Progenitor cell of endocrine pancreas (in vitro differentiated cells): ENCODE measurements around the gene CEP152. TPM values are rescaled to one million over a fixed set of nuclear protein-coding genes. Genes with fewer than 3 reads are reported as not detected.

ENCODE experiments used
- DNase-seq: peaks from one replicate; pipeline ENCODE4 v3.0.0; 2021; ENCODE audit warnings: low spot score; ENCODE audit not compliant: unreplicated experiment
- H3K27ac Mint-ChIP-seq: 2 replicates; pipeline ENCODE4 v1.8.0; 2021; ENCODE audit warnings: mild to moderate bottlenecking, moderate library complexity, mixed read lengths
- H3K27me3 Mint-ChIP-seq: 2 replicates; pipeline ENCODE4 v1.8.0; 2021; ENCODE audit warnings: mixed read lengths
- H3K36me3 Mint-ChIP-seq: 2 replicates; pipeline ENCODE4 v1.8.0; 2022; ENCODE audit warnings: mixed read lengths; ENCODE audit not compliant: insufficient read depth
- H3K4me1 Mint-ChIP-seq: 2 replicates; pipeline ENCODE4 v1.8.0; 2021; ENCODE audit warnings: low read depth, mixed read lengths
- H3K4me3 Mint-ChIP-seq: 2 replicates; pipeline ENCODE4 v1.8.0; 2021; ENCODE audit warnings: low read depth, mild to moderate bottlenecking, moderate library complexity, mixed read lengths
- H3K9me3 Mint-ChIP-seq: 2 replicates; pipeline ENCODE4 v1.8.0; 2021; ENCODE audit warnings: low read depth, mixed read lengths
- total RNA-seq: library from RNA; stranded (reverse); gene quantifications from 2 replicates; pipeline ENCODE4 v1.2.1, GENCODE V29; 2021
- TF ChIP-seq, protein P1 (sequence below): fragments of 200-600 bp; sonication (generic); IDR thresholded peaks from one replicate; pipeline ENCODE4 v1.5.0; 2021; ENCODE audit warnings: antibody characterized with exemption, mild to moderate bottlenecking; ENCODE audit not compliant: unreplicated experiment

CEP152 gene
- total RNA-seq, 1 donor from 2014 or later, result 9.5 TPM

DNA sequence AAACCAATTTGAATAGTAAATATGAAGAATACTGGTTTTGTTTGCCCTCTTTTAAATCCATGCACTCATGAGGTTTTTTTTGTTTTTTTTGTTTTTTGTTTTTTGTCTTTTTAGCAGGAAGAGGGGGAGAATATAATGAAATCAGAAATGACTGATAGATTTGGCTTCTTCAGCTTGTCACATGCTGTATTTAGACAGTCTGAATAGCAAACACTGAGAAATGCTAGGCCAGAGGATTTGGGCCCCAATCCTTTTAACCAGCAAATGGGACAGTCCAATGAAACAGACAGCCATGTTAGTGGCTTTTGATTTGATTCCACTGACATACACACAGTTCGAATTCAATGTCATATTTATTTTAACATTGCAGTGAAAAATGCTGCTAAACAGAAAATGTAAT is 14.2 kb upstream of the CEP152 start:
- TF ChIP-seq, protein P1, sequence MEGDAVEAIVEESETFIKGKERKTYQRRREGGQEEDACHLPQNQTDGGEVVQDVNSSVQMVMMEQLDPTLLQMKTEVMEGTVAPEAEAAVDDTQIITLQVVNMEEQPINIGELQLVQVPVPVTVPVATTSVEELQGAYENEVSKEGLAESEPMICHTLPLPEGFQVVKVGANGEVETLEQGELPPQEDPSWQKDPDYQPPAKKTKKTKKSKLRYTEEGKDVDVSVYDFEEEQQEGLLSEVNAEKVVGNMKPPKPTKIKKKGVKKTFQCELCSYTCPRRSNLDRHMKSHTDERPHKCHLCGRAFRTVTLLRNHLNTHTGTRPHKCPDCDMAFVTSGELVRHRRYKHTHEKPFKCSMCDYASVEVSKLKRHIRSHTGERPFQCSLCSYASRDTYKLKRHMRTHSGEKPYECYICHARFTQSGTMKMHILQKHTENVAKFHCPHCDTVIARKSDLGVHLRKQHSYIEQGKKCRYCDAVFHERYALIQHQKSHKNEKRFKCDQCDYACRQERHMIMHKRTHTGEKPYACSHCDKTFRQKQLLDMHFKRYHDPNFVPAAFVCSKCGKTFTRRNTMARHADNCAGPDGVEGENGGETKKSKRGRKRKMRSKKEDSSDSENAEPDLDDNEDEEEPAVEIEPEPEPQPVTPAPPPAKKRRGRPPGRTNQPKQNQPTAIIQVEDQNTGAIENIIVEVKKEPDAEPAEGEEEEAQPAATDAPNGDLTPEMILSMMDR, result no peak
- peaks cover 1% of the 10 kb centered on the region for H3K4me1 Mint-ChIP-seq
- no peak overlapping the region for H3K4me3 Mint-ChIP-seq
- DNase-seq, result no peak
- H3K36me3 Mint-ChIP-seq, result no peaks in the 10 kb centered on the region
- no peak overlapping the region for H3K27ac Mint-ChIP-seq
- H3K9me3 Mint-ChIP-seq, result peaks cover 4% of the 10 kb centered on the region
- H3K27me3 Mint-ChIP-seq, result no peaks in the 10 kb centered on the region

DNA sequence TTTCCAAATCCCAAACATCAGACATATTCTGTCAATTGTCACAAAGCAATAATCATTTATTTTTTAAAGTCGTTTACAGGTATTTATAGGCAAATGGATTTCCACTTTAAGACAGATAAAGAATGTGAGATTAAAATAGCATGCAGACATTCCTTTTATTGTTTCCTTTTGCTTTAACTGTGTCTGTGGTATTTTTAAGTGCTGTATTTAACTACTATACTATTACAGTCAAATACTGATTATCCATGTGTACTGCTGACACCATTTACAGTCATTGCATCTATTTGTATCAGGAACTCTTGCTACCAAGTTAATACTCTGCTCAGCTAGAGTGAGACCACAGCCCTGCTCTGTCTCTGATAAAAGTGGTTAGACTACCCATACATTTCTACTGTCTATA is 12.8 kb upstream of the CEP152 start:
- no peaks in the 10 kb centered on the region for H3K27me3 Mint-ChIP-seq
- H3K27ac Mint-ChIP-seq, result no peak overlapping the region
- no peaks in the 10 kb centered on the region for H3K36me3 Mint-ChIP-seq
- H3K9me3 Mint-ChIP-seq, result peaks cover 4% of the 10 kb centered on the region
- TF ChIP-seq, protein P1, result no peak
- peaks cover 1% of the 10 kb centered on the region for H3K4me1 Mint-ChIP-seq
- no peak for DNase-seq
- no peak overlapping the region for H3K4me3 Mint-ChIP-seq

DNA sequence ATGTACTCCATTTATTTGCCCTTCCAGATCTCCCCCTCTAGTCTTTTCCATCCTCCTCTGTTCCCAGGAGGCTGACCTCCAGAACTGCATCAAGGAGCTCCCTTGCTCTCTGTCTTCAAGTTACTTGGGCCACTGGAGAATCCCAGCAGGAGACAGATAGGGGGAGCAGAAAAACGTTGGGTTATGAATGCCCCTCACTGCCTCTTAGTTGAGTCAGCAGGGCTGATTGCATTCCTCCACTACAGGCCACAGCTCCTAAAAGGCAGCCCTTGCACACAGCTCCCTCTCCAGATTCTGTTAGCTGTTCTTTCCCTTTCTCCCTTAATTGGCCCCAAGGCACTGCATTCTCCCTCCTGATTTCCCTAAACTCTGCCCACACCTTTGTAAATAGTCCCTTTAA is 12.4 kb upstream of the CEP152 start:
- Mint-ChIP-seq H3K36me3 (no peaks in the 10 kb centered on the region), H3K4me1 (peaks cover 1% of the 10 kb centered on the region), H3K27me3 (no peaks in the 10 kb centered on the region), H3K9me3 (peaks cover 4% of the 10 kb centered on the region), H3K27ac (no peak overlapping the region), H3K4me3 (no peak overlapping the region)
- no peak for DNase-seq
- TF ChIP-seq, protein P1, result no peak

DNA sequence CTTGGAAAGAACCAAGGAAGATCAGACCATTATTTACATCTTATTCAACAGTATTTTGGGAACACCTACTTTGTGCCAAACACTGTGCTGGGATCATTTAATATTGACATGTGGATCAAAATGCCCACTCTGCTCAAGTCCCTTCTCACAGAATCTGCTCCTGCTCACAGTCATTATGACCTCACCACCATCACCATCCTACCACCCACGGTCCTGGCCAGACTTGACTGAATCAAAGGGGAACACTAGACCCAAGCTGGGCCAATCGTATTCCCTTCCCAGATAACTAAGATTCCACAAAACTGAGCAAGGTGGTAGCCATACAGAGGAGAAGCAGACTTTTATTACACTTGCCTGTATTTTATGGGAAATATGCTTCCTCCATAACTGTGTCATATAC is 3.4 kb upstream of the CEP152 start:
- Mint-ChIP-seq H3K4me1 (peaks cover 10% of the 10 kb centered on the region), H3K36me3 (no peaks in the 10 kb centered on the region), H3K9me3 (no peaks in the 10 kb centered on the region), H3K27me3 (peaks cover 7% of the 10 kb centered on the region), H3K27ac (no peak overlapping the region), H3K4me3 (no peak overlapping the region)
- TF ChIP-seq, protein P1, result no peak
- DNase-seq, result no peak

GRCh38 chr15:48811325-48811958 is 573 bp upstream of the CEP152 start:
- H3K36me3 Mint-ChIP-seq, result no peaks in the 10 kb centered on the region
- peak overlapping the region; percentile 89 for H3K27ac Mint-ChIP-seq
- TF ChIP-seq, protein P1, result peak; percentile 16
- H3K4me3 Mint-ChIP-seq, result peak overlapping the region; percentile 94
- DNase-seq, result no peak
- peaks cover 10% of the 10 kb centered on the region for H3K4me1 Mint-ChIP-seq
- no peaks in the 10 kb centered on the region for H3K9me3 Mint-ChIP-seq
- H3K27me3 Mint-ChIP-seq, result peaks cover 7% of the 10 kb centered on the region
